ENCODE results near the gene TKT. TPM values are rescaled to one million over a fixed set of nuclear protein-coding genes. Genes with fewer than 3 reads are reported as not detected.

The TKT gene
- total RNA-seq, 1 donor from 2014 or later = 564 TPM

GRCh38 chr3:53194210-53195065 is 61.4 kb downstream of the TKT start:
- no peak overlapping the region for H3K27ac Mint-ChIP-seq (ENCODE audit: unreplicated experiment)
- H3K4me1 Mint-ChIP-seq = no peaks in the 10 kb centered on the region
- TF ChIP-seq, protein P1, sequence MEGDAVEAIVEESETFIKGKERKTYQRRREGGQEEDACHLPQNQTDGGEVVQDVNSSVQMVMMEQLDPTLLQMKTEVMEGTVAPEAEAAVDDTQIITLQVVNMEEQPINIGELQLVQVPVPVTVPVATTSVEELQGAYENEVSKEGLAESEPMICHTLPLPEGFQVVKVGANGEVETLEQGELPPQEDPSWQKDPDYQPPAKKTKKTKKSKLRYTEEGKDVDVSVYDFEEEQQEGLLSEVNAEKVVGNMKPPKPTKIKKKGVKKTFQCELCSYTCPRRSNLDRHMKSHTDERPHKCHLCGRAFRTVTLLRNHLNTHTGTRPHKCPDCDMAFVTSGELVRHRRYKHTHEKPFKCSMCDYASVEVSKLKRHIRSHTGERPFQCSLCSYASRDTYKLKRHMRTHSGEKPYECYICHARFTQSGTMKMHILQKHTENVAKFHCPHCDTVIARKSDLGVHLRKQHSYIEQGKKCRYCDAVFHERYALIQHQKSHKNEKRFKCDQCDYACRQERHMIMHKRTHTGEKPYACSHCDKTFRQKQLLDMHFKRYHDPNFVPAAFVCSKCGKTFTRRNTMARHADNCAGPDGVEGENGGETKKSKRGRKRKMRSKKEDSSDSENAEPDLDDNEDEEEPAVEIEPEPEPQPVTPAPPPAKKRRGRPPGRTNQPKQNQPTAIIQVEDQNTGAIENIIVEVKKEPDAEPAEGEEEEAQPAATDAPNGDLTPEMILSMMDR (conservative IDR thresholded peaks at IDR 0.05) = no peak
- DNase-seq (ENCODE audit: low read depth, low spot score) = no peak
- no peaks in the 10 kb centered on the region for H3K9me3 Mint-ChIP-seq
- no peaks in the 10 kb centered on the region for H3K36me3 Mint-ChIP-seq (ENCODE audit: low read depth)
- peaks cover 2% of the 10 kb centered on the region for H3K27me3 Mint-ChIP-seq (ENCODE audit: low read depth)
- H3K4me3 Mint-ChIP-seq = no peak overlapping the region

GRCh38 chr3:53193466-53194209 is 62.2 kb downstream of the TKT start:
- Mint-ChIP-seq H3K4me3 (no peak overlapping the region), H3K9me3 (no peaks in the 10 kb centered on the region), H3K27ac (ENCODE audit: unreplicated experiment) (no peak overlapping the region), H3K27me3 (ENCODE audit: low read depth) (peaks cover 2% of the 10 kb centered on the region), H3K36me3 (ENCODE audit: low read depth) (no peaks in the 10 kb centered on the region), H3K4me1 (no peaks in the 10 kb centered on the region)
- DNase-seq (ENCODE audit: low read depth, low spot score) = no peak
- TF ChIP-seq, protein P1 (conservative IDR thresholded peaks at IDR 0.05) = no peak

DNA sequence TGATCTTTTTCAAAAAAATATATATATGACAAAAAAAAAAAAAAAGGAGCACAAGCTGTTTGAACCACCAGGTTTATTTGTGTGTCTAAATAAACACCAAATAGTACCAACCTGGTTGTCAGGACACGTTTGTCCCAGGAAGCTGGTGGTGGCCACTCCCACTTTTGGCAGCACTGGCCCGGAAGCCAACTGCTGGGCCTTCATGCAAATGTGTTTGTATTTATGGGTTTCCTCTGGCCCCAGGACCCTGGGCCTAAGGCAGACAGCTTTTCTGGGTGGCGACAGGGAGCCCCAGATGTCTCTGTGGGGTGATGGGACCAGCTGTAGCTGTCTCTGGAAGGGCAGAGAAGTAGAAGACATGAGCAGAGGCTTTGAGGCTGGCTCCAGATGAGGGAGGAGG is 63.2 kb downstream of the TKT start:
- no peak overlapping the region for H3K27ac Mint-ChIP-seq (ENCODE audit: unreplicated experiment)

DNA sequence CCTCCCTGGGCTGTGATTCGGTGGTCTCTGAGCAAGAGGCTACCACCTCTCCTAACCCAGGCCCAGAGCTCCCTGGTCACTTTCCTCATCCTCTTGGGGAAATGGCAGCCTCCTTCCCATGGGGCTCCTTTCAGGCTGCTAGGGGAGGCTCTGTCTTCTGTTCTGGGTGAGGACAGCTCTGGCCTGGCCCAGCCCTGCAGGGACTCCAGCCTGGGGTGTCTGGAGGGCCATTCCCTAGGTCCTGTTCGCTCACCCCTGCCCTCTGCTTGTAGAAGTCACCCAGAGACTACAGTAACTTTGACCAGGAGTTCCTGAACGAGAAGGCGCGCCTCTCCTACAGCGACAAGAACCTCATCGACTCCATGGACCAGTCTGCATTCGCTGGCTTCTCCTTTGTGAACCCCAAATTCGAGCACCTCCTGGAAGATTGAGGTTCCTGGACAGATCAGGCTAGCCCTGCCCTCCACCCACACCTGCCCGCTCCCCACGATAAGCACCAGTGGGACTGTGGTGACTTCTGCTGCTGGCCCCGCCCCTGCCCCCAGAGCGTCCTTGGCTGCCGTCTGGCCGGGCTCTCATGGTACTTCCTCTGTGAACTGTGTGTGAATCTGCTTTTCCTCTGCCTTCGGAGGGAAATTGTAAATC is 63.9 kb downstream of the TKT start:
- Mint-ChIP-seq H3K27me3 (ENCODE audit: low read depth) (peaks cover 2% of the 10 kb centered on the region), H3K9me3 (no peaks in the 10 kb centered on the region), H3K4me1 (no peaks in the 10 kb centered on the region), H3K27ac (ENCODE audit: unreplicated experiment) (no peak overlapping the region), H3K4me3 (no peak overlapping the region), H3K36me3 (ENCODE audit: low read depth) (no peaks in the 10 kb centered on the region)
- TF ChIP-seq, protein P1 (conservative IDR thresholded peaks at IDR 0.05) = no peak
- DNase-seq (ENCODE audit: low read depth, low spot score) = no peak

More for the DNA sequence above, 63.2 kb downstream of the TKT start:
- Mint-ChIP-seq H3K27me3 (ENCODE audit: low read depth) (peaks cover 2% of the 10 kb centered on the region), H3K4me3 (no peak overlapping the region), H3K4me1 (no peaks in the 10 kb centered on the region), H3K9me3 (no peaks in the 10 kb centered on the region), H3K36me3 (ENCODE audit: low read depth) (no peaks in the 10 kb centered on the region)
- TF ChIP-seq, protein P1 (conservative IDR thresholded peaks at IDR 0.05) = no peak
- no peak for DNase-seq (ENCODE audit: low read depth, low spot score)

- H3K36me3 Mint-ChIP-seq (ENCODE audit: low read depth) = no peaks in the 10 kb centered on the region
- TF ChIP-seq, protein P1 (conservative IDR thresholded peaks at IDR 0.05) = no peak
- no peak for DNase-seq (ENCODE audit: low read depth, low spot score)
- no peak overlapping the region for H3K4me3 Mint-ChIP-seq
- H3K9me3 Mint-ChIP-seq = no peaks in the 10 kb centered on the region
- H3K27me3 Mint-ChIP-seq (ENCODE audit: low read depth) = peaks cover 2% of the 10 kb centered on the region
- H3K27ac Mint-ChIP-seq (ENCODE audit: unreplicated experiment) = no peak overlapping the region
- H3K4me1 Mint-ChIP-seq = no peaks in the 10 kb centered on the region
Measured at GRCh38 chr3:53190659-53191058, 65.2 kb downstream of the TKT start.

Data from neural crest cell (in vitro differentiated cells).